NCI-H2196 treated with DMSO at 0.1 percent for 48 hours (cell line): Measurements from ENCODE around the gene PDGFB.

Experiments used
- DNase-seq: peaks from one replicate; lab custom pipeline; 2025; ENCODE audit not compliant: unreplicated experiment; lab: John Stamatoyannopoulos, UW

The PDGFB gene

GRCh38 chr22:39254789-39255298, 10.1 kb upstream of the PDGFB start:
- DNase-seq: no peak

DNA sequence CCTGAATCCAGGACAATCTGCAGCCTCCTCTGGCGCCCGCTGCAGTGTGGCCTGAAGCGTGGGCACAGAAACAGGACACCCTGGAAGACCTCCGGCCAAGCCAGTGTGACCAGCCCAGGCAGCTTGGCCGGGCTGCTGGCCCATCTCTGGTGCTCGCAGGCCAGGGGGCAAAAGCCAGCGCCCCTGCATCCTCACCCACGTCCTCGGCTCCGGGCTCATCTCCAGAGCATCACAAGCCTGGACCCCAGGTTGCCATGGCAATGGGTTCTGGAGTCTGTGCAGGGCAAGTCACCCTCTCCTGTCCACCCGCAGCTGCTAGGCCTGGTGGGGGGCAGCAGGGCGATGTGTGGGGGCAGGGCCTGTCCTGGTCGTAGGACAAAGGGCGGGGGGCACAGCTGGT, 9.3 kb upstream of the PDGFB start:
- DNase-seq: no peak

- peak; percentile 20 for DNase-seq
Measured at GRCh38 chr22:39253435-39254070, 8.8 kb upstream of the PDGFB start.

DNA sequence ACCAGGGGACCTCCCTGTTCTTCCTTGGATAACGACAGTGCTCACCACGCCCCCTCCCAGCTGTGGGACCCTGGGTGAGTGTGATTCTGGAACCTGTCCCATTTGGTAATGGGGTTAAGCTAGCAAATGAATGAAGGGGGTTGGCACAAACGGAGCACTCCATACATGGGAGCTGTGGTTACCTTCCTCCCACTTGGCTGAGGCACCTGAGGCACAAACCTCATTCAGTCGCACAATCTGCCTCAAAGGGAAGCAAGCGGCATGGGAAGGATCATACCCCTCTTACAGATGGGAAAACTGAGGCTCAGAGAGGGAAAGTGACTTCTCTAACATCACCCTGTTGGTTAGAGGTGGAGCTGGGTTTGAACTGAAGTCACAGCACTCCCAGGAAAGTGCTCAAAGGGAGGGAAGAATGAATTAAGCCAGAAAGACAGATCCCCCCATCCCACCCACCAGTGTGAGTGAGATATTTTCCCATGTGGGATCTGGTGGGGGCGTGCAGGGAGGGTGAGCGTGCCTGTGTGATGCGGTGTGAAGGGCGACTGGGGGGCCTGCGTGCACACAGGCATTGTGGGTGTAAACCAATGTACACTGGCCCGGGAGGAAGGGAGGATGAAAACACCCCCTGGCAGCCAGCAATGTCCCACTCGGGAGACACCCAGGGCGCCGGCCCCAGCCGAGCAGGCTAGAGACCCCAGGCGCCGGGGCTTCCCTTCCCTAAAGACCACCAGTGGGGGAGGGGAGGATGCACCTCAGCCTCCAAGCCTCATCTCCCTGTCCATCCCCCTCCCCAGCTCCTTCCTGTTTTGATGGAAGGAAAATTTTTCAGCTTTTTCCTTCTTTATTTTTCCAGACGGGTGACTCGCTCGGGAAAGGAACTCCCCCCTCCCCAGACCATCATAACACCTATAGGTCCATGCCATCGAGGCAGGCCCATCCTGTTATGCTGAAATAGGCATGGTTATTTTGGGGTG, 8.0 kb upstream of the PDGFB start:
- DNase-seq: no peak

- no peak for DNase-seq
Measured at GRCh38 chr22:39251762-39252460, 7.1 kb upstream of the PDGFB start.

DNA sequence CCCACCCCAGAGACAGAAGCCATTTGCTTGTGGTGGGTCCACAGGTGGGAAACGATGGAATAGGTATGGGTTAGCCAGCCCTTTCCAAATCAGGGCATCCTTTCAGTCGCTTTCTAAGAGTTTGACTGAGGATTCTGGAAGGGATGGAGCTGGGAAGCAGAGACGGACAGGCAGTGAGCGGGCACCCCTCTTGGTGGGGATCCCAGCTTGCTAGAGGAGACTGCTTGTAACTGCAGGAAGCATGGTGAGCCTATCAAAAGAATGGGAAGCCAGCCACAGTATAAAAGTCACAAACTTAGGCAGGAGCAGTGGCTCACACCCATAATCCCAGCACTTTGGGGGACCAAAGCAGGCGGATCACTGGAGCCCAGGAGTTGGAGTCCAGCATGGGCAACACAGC, 6.1 kb upstream of the PDGFB start:
- DNase-seq: no peak

GRCh38 chr22:39250131-39250530, 5.3 kb upstream of the PDGFB start:
- DNase-seq: no peak

- DNase-seq: no peak
Measured at GRCh38 chr22:39249086-39249704, 4.4 kb upstream of the PDGFB start.

DNA sequence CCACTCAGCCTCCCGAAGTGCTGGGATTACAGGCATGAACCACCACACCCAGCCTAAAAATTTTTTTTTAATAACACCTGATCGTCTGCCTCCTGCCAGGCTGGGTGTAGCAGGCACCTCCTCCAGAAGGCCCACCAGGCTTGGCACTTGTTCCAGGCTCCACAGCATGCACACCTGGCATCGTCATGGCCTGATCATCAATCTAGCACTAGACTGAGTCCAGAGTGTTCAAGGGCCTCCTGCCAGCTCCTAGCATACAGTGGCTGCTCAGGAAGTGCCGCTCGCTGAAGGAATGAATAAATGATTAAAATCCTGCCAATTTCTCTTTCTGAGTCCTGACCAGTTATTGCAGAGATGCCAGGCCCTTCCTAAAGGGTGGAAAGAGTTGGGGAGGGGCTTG, 3.5 kb upstream of the PDGFB start:
- no peak for DNase-seq

GRCh38 chr22:39247361-39247760, 2.6 kb upstream of the PDGFB start:
- no peak for DNase-seq

DNA sequence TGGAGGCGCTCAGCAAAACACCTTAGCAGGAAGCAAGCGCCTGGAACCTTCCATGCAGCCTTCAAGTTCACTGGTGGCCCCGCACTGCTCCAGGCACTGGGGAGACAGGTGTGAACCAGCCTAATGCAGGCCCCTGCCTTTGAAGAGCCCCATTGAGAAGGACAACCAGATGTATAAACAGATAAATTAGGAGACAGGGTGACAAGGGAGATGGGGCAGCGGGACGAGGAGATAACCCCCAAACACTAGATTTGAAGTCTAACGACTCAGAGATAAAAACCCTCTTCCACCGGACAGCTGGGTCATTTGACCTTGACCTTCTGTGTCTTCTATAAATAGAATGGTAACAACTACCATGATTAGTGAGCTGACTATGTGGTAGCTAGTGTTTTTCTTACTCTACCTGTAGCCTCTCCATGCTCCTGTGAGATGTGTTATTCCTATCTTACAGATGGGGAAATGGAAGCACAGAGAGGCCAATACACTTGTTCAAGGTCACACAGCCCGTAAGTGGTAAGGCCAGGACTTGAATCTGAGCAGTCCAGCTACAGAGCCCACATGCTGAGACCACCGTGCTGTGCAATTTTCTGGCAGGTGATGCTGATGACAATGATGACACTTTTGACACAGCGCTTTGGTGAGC, 2.0 kb upstream of the PDGFB start:
- DNase-seq: no peak

- no peak for DNase-seq
Measured at GRCh38 chr22:39246217-39246616, 1.4 kb upstream of the PDGFB start.

DNA sequence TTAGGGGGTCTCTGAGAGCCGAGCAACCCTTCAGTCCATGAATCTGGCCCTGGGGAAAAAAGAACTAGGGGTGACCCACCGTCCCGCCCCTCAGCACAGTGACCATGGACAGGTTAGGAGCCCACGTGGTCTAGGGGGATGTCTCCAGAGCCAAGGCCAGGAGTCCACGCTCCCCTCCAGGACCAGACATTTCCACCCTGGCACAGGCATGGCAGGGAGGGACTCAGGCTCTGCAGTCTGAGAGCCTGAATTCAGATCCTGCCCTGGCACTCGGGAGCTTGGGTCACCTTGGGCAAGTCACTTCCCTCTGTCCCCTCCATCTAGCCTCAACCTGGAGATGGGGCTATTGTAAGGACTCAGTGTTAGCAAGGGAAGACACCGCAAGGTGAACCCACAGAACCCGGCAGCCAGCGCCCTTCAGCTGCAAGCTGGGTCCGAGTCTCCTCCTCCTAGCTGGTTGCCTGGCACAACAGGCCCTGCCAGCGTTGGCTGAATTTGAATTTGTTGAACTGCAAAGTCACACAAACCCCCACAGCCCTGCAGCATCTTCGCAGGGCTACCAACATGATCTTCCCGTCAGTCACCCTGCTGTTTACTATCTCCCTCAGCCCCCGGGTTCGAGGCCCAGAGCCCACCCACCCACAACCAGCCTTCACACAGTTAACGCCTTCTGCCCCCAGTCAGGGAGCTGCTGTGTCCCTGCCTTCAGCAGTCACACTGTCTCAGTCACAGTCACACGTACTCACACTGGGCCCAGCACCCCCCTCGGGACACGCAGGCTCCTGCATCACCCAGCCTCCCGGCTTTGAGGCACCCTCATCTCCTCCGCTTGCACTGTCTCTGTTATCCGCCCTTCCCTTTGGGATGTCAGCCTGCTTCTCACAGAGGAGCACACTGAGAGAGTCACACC, 603 bp upstream of the PDGFB start:
- no peak for DNase-seq

- no peak for DNase-seq
Measured at GRCh38 chr22:39244136-39244495, 666 bp downstream of the PDGFB start.

- no peak for DNase-seq
Measured at GRCh38 chr22:39243439-39244135, 1.2 kb downstream of the PDGFB start.

DNA sequence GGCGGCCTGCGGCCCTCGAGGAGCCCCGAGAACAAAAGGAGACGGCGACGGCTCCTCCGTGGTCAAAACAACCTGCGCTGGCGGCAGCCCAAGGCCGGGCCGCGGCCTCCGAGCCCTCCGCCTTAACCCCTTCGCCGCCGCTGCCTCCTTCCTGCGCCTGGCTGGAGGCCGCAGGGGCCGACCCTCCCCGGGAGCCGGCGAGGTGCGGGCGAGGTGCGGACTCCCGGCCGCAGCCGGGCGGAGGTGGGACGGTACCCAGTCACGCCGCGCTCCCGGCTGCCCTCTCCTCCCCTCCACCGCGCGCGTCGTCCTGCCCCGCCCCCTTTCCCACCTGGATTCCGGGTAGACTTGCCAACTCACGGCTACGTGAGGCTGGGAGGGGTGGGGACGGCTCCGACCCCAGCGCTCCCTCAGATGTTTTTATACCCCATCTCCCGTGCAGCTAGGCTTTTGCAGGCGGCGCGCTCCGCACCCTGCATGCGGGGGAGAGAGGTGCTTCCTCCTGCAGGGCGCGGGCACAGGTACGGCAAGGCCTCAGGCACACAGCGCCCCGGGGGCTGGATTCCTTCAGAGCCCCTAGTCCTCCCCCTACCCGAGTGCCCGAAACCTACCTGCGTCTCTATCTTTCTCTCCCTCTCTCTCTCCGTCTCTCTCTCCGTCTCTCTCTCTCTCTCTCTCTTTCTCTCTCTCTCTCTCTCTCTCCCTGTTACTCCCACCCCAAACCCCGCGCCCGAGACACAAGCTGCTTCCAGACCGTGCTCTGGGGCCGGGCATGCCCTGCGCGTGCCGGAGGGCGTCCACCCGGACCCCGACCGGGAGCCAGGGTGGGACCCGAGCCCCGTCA, 2.0 kb downstream of the PDGFB start:
- DNase-seq: no peak

DNA sequence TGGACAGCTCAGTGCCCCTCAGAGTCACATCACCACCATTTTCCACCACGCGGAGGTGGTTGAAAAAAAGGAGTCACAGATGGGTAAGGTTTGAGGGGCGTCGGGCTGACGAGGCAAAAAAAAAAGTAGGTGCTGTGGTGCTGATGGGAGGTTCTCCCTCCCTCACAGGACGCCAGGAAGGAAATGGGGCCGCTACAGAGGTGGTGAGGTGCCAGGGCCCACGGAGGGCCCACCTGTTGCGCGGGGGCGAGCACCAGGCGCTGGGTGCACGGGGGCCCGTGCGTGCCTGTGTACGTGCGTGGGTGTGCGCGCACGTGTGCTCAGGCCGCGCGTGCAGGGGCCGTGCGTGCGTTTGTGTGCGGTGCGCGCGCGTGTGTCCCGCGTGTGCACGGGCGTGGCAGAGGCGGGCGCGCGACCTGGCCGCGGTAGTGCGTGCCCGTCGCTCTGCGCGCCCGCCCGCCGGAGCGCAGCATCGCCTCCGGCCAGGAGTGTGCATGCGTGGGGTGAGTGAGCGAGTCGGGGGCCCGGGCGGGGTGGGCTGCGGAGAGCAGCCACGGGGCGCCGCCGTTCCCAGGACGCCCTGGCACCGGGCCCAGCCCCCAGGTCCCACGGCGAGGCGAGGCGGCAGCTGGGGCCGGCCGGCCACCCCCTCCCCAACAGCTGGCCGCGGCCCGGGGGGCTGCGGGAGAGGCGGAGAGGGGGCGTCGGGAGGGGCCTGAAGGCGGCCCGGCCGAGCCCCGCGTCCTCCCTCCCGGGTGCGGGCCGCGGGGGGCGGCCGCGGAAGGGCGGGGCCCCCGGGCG, 2.8 kb downstream of the PDGFB start:
- DNase-seq: no peak
